Testis (tissue), 2 donors: Measurements from ENCODE around the gene RNF40.

Experiments used
- CTCF ChIP-seq, 3 experiments: fragments of 450-650 bp in 2 of 3; fragments of 200-600 bp in 1 of 3; sonication (generic) in 1 of 3; IDR thresholded peaks; one replicate each; pipeline ENCODE4 v1.5.1; 2016 to 2019; ENCODE audit warnings: antibody characterized with exemption in 3 of 3, mild to moderate bottlenecking in 2 of 3, moderate library complexity in 1 of 3
- POLR2A ChIP-seq: fragments of 450-650 bp; IDR thresholded peaks from one replicate; pipeline ENCODE4 v1.6.1; 2017; ENCODE audit warnings: antibody characterized with exemption, mild to moderate bottlenecking, moderate library complexity

GRCh38 chr16:30762991-30763725 lies 1.0 kb downstream of the RNF40 start:
- TF ChIP-seq CTCF (IDR thresholded peaks at IDR 0.05) (no peak), POLR2A (no peak)
